IMR-90 (cell line): ENCODE results near the gene PRR19.

Experiments
- BHLHE40 ChIP-seq: fragments of 150-350 bp; IDR thresholded peaks from 2 replicates; pipeline ENCODE4 v1.6.1; 2016; ENCODE audit warnings: mild to moderate bottlenecking, low read depth, low read length
- CEBPB ChIP-seq: IDR thresholded peaks from 2 replicates; pipeline ENCODE4 v1.6.1; 2012; ENCODE audit warnings: low read depth, low read length, improper control_type of control experiment
- CTCF ChIP-seq: conservative IDR thresholded peaks from 2 replicates; pipeline ENCODE4 v1.5.1; 2012; ENCODE audit warnings: mild to moderate bottlenecking, low read depth, low read length, improper control_type of control experiment
- ELK1 ChIP-seq: fragments of 150-350 bp; IDR thresholded peaks from 2 replicates; pipeline ENCODE4 v1.6.1; 2016; ENCODE audit warnings: low read depth, mild to moderate bottlenecking, low read length, moderate library complexity, borderline replicate concordance
- FOS ChIP-seq: fragments of 150-350 bp; IDR thresholded peaks from 2 replicates; pipeline ENCODE4 v1.6.1; 2016; ENCODE audit warnings: low read depth, low read length
- MAFK ChIP-seq: IDR thresholded peaks from 2 replicates; pipeline ENCODE4 v1.6.1; 2012; ENCODE audit warnings: low read depth, low read length, improper control_type of control experiment
- NFE2L2 ChIP-seq: fragments of 150-350 bp; IDR thresholded peaks from 2 replicates; pipeline ENCODE4 v1.6.1; 2016; ENCODE audit warnings: low read depth, mild to moderate bottlenecking, low read length
- POLR2A ChIP-seq: IDR thresholded peaks from 2 replicates; pipeline ENCODE4 v1.6.1; 2012; ENCODE audit warnings: mild to moderate bottlenecking, low read depth, low read length
- RAD21 ChIP-seq: IDR thresholded peaks from 2 replicates; pipeline ENCODE4 v1.6.1; 2012; ENCODE audit warnings: low read length, improper control_type of control experiment
- RFX5 ChIP-seq: IDR thresholded peaks from 2 replicates; pipeline ENCODE4 v1.8.0; 2012; ENCODE audit warnings: low read depth, mild to moderate bottlenecking, low read length, moderate library complexity
- SMC3 ChIP-seq: fragments of 150-350 bp; IDR thresholded peaks from 2 replicates; pipeline ENCODE4 v1.6.1; 2016; ENCODE audit warnings: low read depth, mild to moderate bottlenecking, antibody characterized with exemption, low read length, moderate library complexity
- USF2 ChIP-seq: fragments of 150-350 bp; IDR thresholded peaks from 2 replicates; pipeline ENCODE4 v1.6.1; 2017; ENCODE audit warnings: mild to moderate bottlenecking, antibody characterized with exemption, low read length, low read depth

GRCh38 chr19:42253245-42254088 is 48.5 kb upstream of the PRR19 start:
- TF ChIP-seq CTCF (no peak), BHLHE40 (peak; percentile 60), SMC3 (no peak), POLR2A (no peak), RFX5 (no peak), CEBPB (no peak), USF2 (peak; percentile 42; the same call in 1 of the 2 replicates), ELK1 (no peak), RAD21 (no peak), MAFK (no peak), NFE2L2 (no peak), FOS (no peak)
